T-helper 9 cell (primary cell): ENCODE measurements around the gene RSPH4A.
"Not testable (repeated sequence)": the region's sequence is repeated elsewhere in the genome, so short reads cannot be mapped to it uniquely, and the experiment has no call there.

Experiments used
- DNase-seq: peaks from one replicate; pipeline ENCODE4 v3.0.0-alpha.2; 2020
- total RNA-seq, 2 donors: gene quantifications; one replicate each; lab custom pipeline; 2026; lab: John Stamatoyannopoulos, UW

RSPH4A gene
- 0.84 to 0.97 reads per million in 2 donors for total RNA-seq

DNA sequence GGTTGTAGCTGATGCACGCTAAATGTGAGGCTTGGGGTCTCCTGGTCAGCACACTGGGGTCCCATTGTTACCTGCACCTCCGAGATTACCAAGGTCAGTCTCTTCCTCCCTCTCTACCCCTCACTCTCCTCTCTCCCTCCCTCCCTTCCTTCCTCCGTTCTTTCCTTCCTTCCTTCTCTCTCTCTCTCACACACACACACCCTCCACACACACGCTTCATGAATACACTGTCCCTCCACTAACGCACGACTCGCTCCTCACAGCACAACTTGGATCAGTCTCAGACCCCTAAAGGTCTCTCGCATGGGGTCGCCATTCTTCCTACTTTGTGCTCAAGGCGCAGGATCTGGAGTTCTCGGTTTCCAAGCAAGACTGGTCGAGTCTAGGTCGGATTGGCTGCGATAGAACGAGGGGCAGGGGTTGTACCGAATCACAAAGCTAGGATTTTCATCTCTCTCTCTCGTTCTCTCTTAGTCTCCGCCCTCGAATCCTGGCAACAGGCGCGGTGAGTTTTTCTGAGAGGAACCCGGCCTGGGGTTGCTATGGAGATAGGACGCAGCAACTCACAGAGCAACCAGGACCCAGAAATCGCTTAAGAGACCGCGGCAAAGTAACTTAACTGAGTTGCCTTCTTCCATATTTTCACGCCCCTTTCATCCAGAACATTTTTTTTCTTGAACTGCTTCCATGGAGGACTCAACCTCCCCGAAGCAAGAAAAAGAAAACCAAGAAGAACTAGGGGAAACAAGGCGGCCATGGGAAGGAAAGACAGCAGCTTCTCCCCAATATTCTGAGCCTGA is at the start of gene RSPH4A:
Gene RSPH4A (plus strand): TSS at position 543 of the 800 bp plus-strand sequence. CDS start 145 bp downstream, at position 688.
- DNase-seq, result peak; percentile 44

DNA sequence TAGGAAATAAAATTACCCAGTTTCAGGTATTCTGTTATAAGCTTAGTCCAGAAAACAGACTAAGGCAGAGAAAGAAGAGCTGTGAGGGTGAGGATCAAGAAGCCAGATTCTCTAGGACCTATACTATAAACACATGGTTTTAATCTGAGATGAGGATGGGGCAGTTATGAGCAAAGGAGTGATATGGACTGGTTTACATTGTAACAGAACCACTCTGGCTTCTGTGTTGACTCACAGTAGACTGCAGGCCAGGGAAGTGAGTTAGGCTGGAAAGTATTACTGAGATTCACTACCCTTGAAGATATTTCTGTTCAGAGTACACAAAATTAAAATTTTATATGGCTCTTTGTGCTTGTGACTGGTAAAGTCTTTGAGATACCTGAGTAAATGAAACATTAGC is 48.2 kb upstream of the RSPH4A start:
- DNase-seq, result no peak

DNA sequence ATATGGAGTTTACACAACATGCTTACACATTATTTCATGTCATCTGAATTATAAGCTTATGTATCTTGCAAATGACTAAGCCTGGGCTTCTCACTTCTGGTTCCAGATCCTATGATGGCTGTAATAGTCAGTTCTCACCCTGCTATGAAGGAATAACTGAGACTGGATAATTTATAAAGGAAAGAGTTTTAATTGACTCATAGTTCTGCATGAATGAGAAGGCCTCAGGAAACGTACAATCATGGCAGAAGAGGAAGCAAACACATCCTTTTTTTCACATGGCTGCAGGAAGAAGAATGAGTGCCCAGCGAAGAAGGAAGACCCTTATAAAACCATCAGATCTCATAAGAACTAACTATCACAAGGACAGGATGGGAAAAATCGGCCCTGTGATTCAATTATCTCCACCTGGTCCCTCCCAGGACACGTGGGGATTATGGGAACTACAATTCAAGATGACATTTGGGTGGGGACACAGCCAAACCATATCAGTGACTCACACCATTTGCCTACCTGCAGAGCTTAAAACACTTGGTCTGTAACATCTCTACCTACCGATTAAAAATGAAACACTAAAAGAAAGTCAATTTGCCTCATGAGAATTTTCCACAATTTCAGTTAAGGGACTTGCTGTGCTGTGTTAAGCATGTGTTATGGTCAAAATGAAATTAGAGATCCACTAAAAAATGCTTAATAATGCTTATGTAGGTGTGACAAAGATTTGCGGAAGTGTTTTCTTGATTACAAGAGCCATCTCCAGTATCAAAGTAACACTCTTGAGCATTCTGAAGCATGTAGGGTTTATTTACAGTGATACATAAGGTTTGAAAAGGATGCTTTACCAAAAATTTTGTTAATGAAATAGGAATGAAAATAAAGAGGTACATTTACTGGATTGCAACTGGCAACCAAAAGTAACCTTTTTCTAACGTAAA is 47.2 kb upstream of the RSPH4A start:
- no peak for DNase-seq

DNA sequence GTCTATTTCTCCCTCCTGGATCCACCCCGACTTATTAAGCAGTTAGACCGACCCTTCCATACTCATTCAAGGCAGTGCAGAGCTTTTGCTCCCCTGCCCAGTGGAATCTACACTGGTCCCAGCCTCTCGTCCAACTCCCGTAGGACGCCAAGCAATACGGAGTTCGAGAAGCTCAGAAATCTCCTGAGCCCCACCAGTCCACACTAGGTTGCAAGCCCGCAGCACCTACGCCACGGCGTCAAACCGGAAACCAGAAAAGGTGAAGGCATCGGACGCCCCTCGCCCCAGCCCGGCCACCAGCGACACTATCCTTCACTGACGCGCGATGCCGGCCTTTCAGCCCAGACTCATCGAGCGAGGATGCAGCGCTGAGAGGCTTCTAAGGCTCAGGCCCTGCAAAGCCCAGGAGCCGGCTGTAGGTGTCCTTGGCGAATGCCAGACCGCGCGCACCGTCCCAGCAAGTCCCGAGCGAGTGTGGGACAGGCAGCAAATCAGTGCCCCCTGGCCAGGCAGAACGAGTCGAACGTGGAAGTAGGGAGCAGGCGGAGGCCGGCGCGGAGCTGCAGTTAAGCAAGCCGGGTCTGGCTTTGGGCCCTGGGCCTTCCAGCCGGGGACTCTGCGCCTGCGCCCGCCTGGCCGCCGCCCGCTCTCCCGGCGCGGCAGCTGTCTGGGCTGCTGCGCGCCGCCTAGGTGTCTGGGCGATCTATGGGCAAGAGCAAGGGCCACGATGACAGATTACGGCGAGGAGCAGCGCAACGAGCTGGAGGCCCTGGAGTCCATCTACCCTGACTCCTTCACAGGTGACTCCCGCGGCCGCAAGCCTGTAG is 45.2 kb upstream of the RSPH4A start, which contains the start of gene RWDD1:
Gene RWDD1 (plus strand): TSS at position 649 of the 827 bp plus-strand sequence. CDS start 79 bp downstream, at position 728.
- DNase-seq, result peak; percentile 95

DNA sequence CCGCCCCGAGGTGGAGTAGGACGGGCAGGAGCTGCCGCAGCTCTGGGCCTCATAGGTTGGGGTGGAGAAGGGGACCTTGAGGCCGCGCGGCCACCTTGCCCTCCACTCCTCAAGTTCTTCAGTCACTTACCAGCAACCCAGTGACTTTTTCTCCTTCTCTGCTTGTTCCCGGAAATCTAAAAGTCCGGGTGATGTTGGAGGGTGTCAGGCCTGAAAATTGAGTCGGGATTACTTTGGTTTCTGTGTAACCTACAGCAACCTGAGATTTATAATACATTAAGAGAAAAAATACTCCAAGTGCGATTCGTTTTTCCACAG is 44.6 kb upstream of the RSPH4A start:
- no peak for DNase-seq

DNA sequence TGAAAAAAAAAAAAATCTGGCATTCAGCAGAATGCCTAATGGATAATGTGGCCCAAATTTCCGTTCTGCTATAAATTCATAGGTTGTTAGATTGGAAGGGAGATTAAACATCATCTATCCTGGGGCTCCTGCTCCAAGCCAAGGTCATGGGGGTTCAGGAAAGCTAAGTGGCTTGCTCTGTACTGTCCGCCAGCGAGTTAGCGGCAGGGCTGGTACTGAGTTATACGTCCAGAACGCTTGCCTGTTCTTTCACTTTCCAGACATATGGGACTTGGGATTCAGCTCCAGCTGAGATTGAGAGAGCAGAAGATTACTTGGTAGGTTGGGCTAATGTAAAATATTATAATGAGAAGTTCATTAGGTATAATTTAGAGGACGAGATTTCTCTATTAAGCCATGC is 44.1 kb upstream of the RSPH4A start:
- no peak for DNase-seq

DNA sequence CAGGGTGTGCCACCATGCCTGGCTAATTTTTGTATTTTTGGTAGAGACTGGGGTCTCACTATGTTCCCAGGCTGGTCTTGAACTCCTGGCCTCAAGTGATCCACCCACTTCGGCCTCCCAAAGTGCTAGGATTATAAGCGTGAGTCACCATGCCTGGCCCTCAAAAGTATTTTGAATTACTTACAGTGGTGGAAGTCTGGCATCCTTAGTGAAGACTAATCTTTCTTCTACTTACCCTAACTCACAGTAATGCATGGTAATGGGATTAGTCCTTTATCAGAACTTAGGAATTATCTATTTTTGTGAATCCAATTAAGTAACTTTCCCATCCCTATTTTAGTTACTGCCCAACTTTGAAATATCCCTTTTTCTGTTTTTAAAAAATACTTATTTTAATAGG is 41.1 kb upstream of the RSPH4A start:
- DNase-seq, result no peak

DNA sequence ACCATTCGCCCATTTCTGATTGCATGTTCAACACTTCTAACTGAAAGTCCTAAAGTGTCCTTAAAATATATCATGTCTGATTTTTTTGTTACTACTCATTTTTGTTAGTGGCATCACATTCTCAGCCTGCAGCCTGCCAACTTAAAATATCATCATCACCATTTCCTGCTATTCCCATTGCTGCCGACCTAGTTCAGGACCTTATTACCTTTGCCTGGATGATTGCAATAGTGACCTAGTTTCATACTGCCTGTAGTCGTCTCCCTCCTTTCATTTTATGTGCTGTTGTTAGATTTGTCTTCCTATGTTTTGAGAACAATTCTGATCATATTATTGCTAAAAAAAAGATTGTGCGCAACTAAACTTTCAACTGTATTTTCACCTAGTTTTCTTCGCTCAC is 38.8 kb upstream of the RSPH4A start:
- no peak for DNase-seq

DNA sequence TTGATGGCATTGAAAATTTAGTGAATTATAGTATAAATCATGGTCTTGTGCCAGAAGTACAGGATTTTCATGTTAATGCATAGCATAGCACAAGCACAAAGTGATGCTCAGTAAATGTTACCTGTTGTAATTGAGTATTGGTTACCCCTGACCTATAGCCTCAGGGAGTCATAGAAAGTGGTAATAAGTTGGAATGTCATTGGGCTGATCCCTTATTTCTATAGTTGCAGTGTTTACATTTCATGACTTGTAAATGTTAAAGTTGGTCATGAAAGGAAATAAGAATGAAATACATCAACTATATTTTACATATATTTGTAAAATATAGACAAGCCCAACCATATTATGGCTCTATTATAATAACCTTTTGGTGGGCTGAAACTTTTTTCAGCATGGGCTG is 37.9 kb upstream of the RSPH4A start:
- no peak for DNase-seq

DNA sequence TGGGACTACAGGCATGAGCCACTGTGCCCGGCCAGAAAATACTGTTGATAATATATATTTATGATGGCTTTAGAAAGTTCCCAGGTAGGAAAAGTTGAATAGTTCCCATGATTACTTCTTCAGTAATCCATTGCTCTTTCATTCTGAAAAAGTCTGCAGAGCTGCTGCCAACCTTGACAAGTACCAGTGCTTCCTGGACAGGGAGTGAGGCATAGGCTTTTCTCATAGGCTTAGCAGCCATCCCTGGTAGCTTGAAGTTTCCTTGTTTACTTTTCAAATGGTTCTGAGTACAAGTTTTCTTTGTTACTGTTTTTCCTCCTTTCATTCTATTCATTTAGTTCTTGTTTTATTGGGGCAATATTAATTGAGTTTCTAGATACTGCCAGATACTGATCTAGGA is 37.1 kb upstream of the RSPH4A start:
- DNase-seq, result no peak

DNA sequence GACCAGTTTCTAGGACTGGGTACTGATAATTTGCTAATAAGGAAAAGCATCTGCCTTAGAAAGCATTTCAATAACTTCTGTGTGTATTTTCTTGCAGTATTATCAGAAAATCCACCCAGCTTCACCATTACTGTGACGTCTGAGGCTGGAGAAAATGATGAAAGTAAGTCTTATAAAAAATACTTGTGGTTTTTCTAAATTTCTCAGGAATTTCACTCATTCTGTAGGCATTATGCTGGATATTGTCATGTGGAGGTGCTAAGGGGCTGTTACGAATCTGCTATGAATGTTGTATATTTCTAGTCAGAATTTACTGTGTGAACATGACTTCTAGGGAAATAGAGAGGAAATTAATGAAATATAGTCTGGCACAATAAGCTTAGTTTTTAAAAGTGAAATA is 36.1 kb upstream of the RSPH4A start:
- DNase-seq, result no peak

DNA sequence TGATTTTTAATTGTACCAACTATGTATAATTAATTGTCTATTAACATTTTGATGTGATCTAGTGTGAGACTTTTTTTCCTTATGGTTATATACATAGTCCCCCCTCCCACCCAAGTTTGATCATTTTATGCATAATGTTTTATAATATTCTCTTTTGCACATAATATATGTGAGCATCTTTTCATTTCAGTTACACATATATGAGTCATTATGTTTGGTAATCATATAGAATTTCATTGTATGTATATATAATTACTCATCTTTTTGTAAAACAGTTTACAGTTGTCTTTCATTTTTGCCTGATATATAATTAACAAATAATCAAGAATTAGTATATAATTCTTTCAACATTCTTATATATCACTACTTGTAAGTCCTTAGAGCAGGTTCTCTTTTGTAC is 30.0 kb upstream of the RSPH4A start:
- DNase-seq, result no peak

DNA sequence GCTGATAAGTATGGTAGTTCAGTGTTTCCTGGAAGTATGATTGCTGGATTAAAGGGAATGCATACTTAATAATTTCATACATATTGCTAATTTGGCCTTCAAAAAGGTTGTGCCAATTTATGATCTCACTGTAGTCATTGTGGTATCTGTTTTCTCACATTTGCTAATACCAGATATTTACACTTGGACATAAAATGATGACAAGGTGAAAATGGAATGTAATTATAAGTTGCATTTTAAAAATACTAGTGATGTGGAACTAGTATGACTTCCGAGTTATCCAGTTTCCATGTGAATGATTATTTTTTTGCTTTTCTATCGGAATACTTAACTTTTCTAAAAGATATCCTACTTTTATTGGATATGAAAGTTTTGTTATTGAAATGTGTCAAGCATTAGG is 29.5 kb upstream of the RSPH4A start:
- DNase-seq, result no peak

DNA sequence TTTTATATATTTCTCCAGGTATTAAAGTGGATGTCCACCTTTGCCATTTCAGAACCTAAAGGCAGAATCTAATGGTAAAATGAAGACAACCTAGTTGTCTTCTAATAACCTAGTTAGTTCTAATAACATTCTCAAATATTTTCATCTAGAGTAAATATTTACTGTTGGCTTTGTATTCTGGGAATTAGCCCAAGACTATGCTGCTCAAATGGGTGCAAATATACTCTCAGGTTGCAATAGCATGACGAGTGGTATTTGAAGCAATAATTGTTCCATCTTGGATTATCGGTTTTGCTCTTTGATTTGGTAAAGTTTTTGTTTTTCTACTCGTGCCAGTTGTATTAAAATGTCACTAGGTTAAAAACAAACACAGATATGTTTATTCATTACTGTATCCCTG is 21.0 kb upstream of the RSPH4A start:
- no peak for DNase-seq

DNA sequence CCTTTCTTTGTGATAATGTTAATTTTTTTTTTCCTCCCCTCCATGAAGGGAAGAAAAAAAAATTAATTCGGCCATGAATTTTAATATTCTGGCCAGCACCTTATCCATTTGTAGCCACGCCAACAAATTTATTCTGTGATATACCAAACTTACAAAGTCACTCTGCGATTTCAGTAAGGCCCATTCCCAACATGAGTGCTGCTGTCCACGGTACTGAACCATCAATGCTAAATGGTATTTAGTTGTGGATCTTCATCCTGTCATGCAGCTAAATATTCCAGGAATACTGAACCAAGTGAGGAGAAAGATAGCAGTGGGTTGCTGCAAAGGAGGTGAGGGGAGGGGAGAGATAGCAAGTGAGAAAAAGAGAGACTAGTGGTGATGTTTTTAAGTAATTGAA is 19.5 kb upstream of the RSPH4A start:
- no peak for DNase-seq

DNA sequence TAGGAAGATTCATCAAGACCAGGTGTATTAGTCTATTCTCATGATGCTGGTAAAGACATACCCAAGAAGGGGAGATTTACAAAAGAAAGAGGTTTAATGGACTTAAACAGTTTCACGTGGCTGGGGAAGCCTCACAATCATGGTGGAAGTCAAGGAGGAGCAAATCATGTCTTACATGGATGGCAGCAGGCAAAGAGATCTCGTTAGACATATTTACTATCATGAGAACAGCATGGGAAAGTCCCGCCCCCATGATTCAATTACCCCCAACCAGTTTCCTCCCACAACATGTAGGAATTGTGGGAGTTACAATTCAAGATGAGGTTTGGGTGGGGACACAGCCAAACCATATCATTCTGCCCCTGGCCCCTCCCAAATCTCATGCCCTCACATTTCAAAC is 12.4 kb upstream of the RSPH4A start:
- not testable (repeated sequence) for DNase-seq

DNA sequence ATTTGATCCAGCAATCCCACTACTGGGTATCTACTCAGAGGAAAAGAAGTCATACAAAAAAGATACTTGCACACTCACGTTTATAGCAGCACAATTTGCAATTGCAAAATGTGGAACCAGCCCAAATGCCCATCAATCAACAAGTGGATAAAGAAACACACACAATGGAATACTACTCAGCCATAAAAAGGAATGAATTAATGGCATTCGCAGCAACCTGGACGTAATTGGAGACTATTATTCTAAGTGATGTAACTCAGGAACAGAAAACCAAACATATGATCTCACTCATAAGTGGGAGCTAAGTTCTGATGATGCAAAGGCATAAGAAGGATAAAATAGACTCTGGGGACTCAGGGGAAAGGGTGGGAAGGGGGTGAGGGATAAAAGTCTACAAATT is 11.4 kb upstream of the RSPH4A start:
- not testable (repeated sequence) for DNase-seq

DNA sequence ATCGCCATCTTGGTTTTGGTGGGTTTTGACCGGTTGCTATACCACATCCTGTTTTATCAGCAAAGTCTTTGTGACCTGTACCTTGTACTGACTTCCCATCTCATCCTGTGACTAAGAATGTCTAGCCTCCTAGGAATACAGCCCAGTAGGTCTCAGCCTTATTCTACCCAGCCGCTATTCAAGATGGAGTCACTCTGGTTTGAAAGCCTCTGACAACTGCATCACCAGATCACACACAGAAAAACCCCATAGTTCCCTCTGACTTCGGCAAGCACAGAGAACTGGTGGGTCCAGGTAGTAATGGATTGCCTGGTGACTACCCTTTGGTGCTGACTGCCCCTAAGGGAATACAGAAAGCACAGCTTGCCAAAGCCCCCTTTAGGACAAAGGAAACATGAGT is 10.3 kb upstream of the RSPH4A start:
- DNase-seq, result no peak

DNA sequence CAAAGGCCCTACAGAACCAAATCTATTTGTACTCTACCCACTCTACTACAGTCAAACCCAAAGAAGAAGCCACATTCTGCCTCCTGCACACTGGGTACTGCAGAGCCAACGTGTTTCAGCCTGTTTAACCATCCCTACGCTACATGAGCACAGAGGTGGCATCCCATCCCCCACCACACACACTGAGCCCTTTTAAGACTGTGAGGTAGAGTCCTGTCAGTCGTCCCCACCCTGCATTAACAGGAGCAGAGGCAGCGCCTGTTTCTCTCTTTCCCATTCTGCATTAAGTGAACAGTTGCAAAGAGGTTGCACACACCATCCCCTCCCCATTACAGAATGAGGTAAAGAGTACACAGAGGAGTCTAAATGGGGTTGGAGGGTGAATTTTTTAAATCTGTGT is 5.2 kb upstream of the RSPH4A start:
- no peak for DNase-seq

DNA sequence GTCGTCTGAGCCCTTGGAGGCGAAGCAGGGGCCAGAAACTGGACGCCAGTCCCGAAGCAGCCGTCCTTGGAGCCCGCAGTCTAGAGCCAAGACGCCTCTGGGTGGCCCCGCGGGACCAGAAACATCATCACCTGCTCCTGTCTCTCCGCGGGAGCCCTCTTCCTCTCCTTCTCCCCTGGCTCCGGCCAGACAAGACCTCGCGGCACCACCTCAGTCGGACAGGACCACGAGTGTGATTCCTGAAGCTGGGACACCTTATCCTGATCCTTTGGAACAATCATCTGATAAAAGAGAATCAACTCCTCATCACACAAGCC is 416 bp downstream of the RSPH4A start:
- no peak for DNase-seq

DNA sequence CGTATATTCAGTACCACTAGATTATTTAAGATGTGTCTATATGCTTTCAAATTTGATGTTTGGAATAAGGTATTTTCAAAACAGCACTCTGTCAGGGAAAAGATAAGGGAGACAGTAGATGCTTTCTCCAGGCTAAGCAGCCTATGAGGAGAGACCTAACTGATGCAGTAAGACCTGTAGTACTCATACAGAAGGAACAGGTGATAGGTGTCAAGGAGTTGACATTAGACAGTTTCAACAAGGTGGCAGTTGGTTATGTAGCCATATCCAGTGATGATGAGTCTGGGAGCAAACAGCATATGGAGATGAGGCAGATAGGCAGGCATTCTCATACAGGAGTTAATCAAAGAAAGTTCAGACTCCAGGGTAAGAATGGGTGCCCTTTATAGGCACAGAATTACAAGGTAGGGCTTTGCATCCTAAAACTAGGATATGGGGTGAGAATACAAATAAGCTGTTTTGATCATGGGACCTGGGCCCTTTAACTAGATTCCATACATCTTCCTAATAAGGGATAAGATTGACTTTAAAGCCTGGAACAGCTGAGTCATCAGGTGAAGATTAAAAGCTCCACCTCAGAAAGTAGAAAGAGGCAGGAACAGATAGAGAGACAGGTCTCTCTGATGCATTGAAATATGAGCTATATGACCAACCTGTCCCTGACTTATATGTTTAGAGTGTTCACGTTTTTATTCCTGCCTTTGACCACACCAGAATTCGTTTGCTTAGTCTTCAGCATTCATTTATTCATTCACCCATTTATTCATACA is 7.9 kb downstream of the RSPH4A start:
- no peak for DNase-seq

DNA sequence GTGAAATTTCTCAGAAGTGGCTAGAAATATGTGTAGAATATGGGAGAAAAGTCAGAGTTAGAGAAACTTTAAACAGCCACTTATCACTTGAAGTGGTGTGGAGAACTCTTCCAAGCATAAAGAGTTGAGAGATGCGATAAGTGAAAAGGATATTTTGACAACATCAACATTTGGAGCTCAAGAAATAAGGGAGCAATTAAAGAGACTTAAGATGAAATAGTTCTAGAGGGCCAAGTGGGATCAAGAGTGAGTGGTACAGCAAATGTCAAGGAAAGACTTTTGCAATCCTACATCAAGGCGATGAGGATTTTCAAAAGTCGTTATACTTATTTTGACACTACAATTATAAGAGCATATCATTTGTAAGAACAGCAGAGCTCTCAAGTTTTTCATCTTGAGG is 9.6 kb downstream of the RSPH4A start:
- no peak for DNase-seq
